Nephron progenitor cell (in vitro differentiated cells): ENCODE results near the gene IGF2BP1.

Source experiments
- DNase-seq: peaks from one replicate; pipeline ENCODE4 v3.0.0; 2021
- H3K27ac Mint-ChIP-seq: 2 replicates; pipeline ENCODE4 v1.8.0; 2021; ENCODE audit warnings: mild to moderate bottlenecking, moderate library complexity, mixed read lengths
- H3K27me3 Mint-ChIP-seq: 2 replicates; pipeline ENCODE4 v1.8.0; 2021; ENCODE audit warnings: mild to moderate bottlenecking, low read depth, mixed read lengths; ENCODE audit not compliant: poor library complexity
- H3K36me3 Mint-ChIP-seq: 2 replicates; pipeline ENCODE4 v1.8.0; 2021; ENCODE audit warnings: low read depth, mixed read lengths
- H3K4me1 Mint-ChIP-seq: 2 replicates; pipeline ENCODE4 v1.8.0; 2021; ENCODE audit warnings: mixed read lengths
- H3K4me3 Mint-ChIP-seq: 2 replicates; pipeline ENCODE4 v1.8.0; 2021; ENCODE audit warnings: mild to moderate bottlenecking, moderate library complexity, mixed read lengths
- H3K9me3 Mint-ChIP-seq: 2 replicates; pipeline ENCODE4 v1.8.0; 2021; ENCODE audit warnings: mild to moderate bottlenecking, moderate library complexity, mixed read lengths
- TF ChIP-seq, protein P1 (sequence below): fragments of 200-600 bp; sonication (generic); IDR thresholded peaks from 2 replicates; pipeline ENCODE4 v1.5.0; 2021; ENCODE audit warnings: antibody characterized with exemption

The IGF2BP1 gene

GRCh38 chr17:48961516-48962233 is 35.5 kb upstream of the IGF2BP1 start:
- DNase-seq: peak; percentile 38
- no peaks in the 10 kb centered on the region for H3K36me3 Mint-ChIP-seq

GRCh38 chr17:48970224-48970623 is 27.0 kb upstream of the IGF2BP1 start:
- TF ChIP-seq, protein P1, sequence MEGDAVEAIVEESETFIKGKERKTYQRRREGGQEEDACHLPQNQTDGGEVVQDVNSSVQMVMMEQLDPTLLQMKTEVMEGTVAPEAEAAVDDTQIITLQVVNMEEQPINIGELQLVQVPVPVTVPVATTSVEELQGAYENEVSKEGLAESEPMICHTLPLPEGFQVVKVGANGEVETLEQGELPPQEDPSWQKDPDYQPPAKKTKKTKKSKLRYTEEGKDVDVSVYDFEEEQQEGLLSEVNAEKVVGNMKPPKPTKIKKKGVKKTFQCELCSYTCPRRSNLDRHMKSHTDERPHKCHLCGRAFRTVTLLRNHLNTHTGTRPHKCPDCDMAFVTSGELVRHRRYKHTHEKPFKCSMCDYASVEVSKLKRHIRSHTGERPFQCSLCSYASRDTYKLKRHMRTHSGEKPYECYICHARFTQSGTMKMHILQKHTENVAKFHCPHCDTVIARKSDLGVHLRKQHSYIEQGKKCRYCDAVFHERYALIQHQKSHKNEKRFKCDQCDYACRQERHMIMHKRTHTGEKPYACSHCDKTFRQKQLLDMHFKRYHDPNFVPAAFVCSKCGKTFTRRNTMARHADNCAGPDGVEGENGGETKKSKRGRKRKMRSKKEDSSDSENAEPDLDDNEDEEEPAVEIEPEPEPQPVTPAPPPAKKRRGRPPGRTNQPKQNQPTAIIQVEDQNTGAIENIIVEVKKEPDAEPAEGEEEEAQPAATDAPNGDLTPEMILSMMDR: no peak
- Mint-ChIP-seq H3K4me1 (peaks cover 54% of the 10 kb centered on the region), H3K27ac (no peak overlapping the region), H3K27me3 (peaks cover 3% of the 10 kb centered on the region), H3K9me3 (no peaks in the 10 kb centered on the region), H3K4me3 (no peak overlapping the region), H3K36me3 (no peaks in the 10 kb centered on the region)
- DNase-seq: no peak

More at GRCh38 chr17:48961516-48962233, 35.5 kb upstream of the IGF2BP1 start:
- Mint-ChIP-seq H3K4me3 (peak overlapping the region; percentile 77), H3K27me3 (peaks cover 2% of the 10 kb centered on the region), H3K4me1 (peaks cover 43% of the 10 kb centered on the region), H3K27ac (peak overlapping the region; percentile 86), H3K9me3 (no peaks in the 10 kb centered on the region)
- TF ChIP-seq, protein P1: no peak

GRCh38 chr17:48970865-48971687 is 26.1 kb upstream of the IGF2BP1 start:
- Mint-ChIP-seq H3K9me3 (no peaks in the 10 kb centered on the region), H3K4me3 (no peak overlapping the region), H3K4me1 (peaks cover 50% of the 10 kb centered on the region), H3K36me3 (no peaks in the 10 kb centered on the region), H3K27me3 (peaks cover 3% of the 10 kb centered on the region), H3K27ac (peak overlapping the region; percentile 95)
- TF ChIP-seq, protein P1: no peak
- peak; percentile 21 for DNase-seq

DNA sequence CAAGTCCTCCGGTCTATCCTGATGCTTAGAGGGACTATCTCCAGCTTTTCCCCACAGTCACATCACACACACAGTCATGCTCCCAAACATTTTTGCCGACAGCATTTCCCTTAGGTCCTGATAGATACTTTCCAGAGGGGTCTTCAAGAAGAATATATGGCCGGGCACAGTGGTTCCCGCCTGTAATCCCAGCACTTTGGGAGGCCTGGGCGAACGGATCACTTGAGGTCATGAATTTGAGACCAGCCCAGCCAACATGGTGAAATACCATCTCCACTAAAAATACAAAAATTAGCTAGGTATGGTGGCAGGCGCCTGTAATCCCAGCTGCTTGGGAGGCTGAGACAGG is 24.5 kb upstream of the IGF2BP1 start:
- TF ChIP-seq, protein P1: no peak
- H3K36me3 Mint-ChIP-seq: no peaks in the 10 kb centered on the region
- H3K4me1 Mint-ChIP-seq: peaks cover 46% of the 10 kb centered on the region
- no peaks in the 10 kb centered on the region for H3K9me3 Mint-ChIP-seq
- peak overlapping the region; percentile 95 for H3K27ac Mint-ChIP-seq
- peaks cover 3% of the 10 kb centered on the region for H3K27me3 Mint-ChIP-seq
- no peak for DNase-seq
- H3K4me3 Mint-ChIP-seq: peak overlapping the region; percentile 33

DNA sequence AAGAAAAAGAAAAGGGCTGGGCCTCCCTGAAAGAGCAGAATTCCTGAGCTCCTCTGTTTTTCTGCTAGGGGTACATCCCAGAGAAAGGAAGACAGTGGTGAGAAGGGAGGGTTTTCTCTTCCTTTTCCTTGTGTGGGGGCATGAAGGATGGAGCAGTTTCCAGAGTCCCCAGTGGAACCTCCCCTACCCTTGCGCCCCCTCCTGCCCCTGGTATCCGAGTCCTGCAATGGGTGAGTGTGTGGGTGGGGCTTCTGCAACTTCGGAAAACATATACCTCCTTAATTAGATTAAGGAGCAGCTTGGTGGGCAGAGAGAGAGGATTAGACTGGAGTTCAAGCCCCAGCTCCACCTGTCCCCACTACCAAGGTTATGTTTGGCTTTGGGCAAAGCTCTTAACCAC is 23.4 kb upstream of the IGF2BP1 start:
- DNase-seq: no peak
- peaks cover 39% of the 10 kb centered on the region for H3K4me1 Mint-ChIP-seq
- no peaks in the 10 kb centered on the region for H3K27me3 Mint-ChIP-seq
- no peaks in the 10 kb centered on the region for H3K36me3 Mint-ChIP-seq
- H3K4me3 Mint-ChIP-seq: no peak overlapping the region
- TF ChIP-seq, protein P1: no peak
- H3K9me3 Mint-ChIP-seq: no peaks in the 10 kb centered on the region
- no peak overlapping the region for H3K27ac Mint-ChIP-seq
